IgD-negative memory B cell (primary cell): Measurements from ENCODE around the gene KRTAP5-5. TPM values are rescaled to one million over a fixed set of nuclear protein-coding genes. Genes with fewer than 3 reads are reported as not detected.
A peak's percentile ranks its signal among the peaks of the same experiment; 100 is the strongest.
"Not testable (repeated sequence)": the region's sequence is repeated elsewhere in the genome, so short reads cannot be mapped to it uniquely, and the experiment has no call there.

Experiments
- H3K27ac Mint-ChIP-seq, 3 donors: one replicate each; pipeline ENCODE4 v1.8.0; 2020 to 2022; ENCODE audit warnings: mild to moderate bottlenecking in 3 of 3, mixed read lengths in 3 of 3, moderate library complexity in 1 of 3
- H3K27me3 Mint-ChIP-seq: one replicate; pipeline ENCODE4 v1.8.0; 2021; ENCODE audit warnings: mixed read lengths
- H3K36me3 Mint-ChIP-seq: one replicate; pipeline ENCODE4 v1.8.0; 2020; ENCODE audit warnings: mild to moderate bottlenecking, mixed read lengths
- H3K4me1 Mint-ChIP-seq, 3 donors: one replicate each; pipeline ENCODE4 v1.8.0; 2020 to 2022; ENCODE audit warnings: mixed read lengths in 3 of 3, mild to moderate bottlenecking in 1 of 3
- H3K4me3 Mint-ChIP-seq, 4 donors: one replicate each; pipeline ENCODE4 v1.8.0; 2020 to 2022; ENCODE audit warnings: mild to moderate bottlenecking in 4 of 4, mixed read lengths in 4 of 4, moderate library complexity in 3 of 4
- H3K9me3 Mint-ChIP-seq, 3 donors: one replicate each; pipeline ENCODE4 v1.8.0; 2020 to 2021; ENCODE audit warnings: mixed read lengths in 3 of 3, mild to moderate bottlenecking in 1 of 3
- polyA plus RNA-seq: library from polyadenylated mRNA; unstranded; fragments of 300-500 nt; fragmentation: Illumina TruSeq; gene quantifications from one replicate; pipeline ENCODE4 v1.2.3, GENCODE V29; 2021

Gene KRTAP5-5
- not detected for polyA plus RNA-seq

DNA sequence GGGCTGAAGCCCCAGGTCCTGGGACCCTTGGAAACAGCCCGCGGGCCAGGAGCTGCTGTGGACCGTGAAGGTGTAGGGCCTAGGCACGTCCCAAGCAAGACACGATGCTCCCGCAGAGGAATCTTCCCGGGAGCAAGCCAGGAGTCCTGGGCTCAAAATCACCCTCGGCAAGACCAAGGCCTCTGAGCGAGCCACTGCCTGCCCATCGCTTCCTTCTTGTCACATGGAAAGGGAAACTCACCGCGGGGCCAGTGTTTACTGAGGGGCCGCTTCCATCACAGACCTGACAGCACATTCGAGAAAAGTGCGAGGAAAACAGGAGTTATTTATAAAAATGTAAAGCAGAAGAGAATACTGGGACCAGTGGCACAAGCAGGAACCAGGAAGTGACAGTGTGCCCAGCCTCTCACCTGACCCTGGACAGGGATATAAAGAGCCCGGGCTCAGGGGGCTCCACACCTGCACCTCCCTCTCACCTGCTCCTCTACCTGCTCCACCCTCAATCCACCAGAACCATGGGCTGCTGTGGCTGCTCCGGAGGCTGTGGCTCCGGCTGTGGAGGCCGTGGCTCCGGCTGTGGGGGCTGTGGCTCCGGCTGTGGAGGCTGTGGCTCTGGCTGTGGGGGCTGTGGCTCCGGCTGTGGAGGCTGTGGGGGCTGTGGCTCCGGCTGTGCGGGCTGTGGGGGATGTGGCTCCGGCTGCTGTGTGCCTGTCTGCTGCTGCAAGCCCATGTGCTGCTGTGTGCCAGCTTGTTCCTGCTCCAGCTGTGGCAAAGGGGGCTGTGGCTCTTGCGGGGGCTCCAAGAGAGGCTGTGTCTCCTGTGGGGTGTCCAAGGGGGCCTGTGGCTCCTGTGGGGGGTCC is at the start of gene KRTAP5-5:
KRTAP5-5 (plus strand) TSS at position 450 of the 860 bp plus-strand sequence; CDS start at position 516, 66 bp downstream.
- H3K27me3 Mint-ChIP-seq: peaks cover 29% of the 10 kb centered on the region
- H3K9me3 Mint-ChIP-seq: no peaks in the 10 kb centered on the region
- no peaks in the 10 kb centered on the region for H3K36me3 Mint-ChIP-seq
- peak within 1 kb of the TSS in 2 of 4 donors; percentile 20 to 41 for H3K4me3 Mint-ChIP-seq
- peaks cover 3 to 6% (median 5%) of the 10 kb centered on the region in 3 donors for H3K4me1 Mint-ChIP-seq
- peak within 1 kb of the TSS in 1 of 3 donors; percentile 12 for H3K27ac Mint-ChIP-seq

DNA sequence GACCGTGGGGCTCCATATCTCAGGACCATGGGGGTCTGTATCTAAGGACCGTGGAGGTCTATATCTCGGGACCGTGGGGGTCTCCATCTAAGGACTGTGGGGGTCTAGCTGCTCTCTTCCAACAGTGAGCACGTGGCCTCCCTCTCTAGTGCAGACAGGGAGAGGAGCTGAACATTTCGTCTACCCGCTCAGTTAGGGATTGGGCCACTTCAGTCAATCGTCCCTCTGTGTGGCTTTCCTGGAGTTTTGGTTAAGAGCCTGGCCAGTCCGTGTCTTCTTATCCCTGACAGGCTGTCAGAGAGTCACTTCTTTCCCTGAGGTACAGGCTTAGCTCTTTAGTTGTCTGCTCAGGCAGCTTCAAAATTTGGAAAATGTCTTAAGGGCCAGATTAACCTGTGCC is 47.6 kb upstream of the KRTAP5-5 start:
- Mint-ChIP-seq H3K36me3 (peaks cover 9% of the 10 kb centered on the region), H3K4me3 (no peak overlapping the region), H3K4me1 (peaks cover 4 to 20% (median 17%) of the 10 kb centered on the region in 3 donors), H3K27me3 (peaks cover 9% of the 10 kb centered on the region), H3K27ac (no peak overlapping the region), H3K9me3 (peaks cover 4 to 6% (median 5%) of the 10 kb centered on the region in 3 donors)

- not testable (repeated sequence) for H3K4me3 Mint-ChIP-seq, H3K27ac Mint-ChIP-seq, H3K36me3 Mint-ChIP-seq, H3K9me3 Mint-ChIP-seq, H3K27me3 Mint-ChIP-seq
- H3K4me1 Mint-ChIP-seq: peaks cover 4 to 23% (median 19%) of the 10 kb centered on the region in 3 donors
Observed at GRCh38 chr11:1582909-1583308, 46.7 kb upstream of the KRTAP5-5 start.

DNA sequence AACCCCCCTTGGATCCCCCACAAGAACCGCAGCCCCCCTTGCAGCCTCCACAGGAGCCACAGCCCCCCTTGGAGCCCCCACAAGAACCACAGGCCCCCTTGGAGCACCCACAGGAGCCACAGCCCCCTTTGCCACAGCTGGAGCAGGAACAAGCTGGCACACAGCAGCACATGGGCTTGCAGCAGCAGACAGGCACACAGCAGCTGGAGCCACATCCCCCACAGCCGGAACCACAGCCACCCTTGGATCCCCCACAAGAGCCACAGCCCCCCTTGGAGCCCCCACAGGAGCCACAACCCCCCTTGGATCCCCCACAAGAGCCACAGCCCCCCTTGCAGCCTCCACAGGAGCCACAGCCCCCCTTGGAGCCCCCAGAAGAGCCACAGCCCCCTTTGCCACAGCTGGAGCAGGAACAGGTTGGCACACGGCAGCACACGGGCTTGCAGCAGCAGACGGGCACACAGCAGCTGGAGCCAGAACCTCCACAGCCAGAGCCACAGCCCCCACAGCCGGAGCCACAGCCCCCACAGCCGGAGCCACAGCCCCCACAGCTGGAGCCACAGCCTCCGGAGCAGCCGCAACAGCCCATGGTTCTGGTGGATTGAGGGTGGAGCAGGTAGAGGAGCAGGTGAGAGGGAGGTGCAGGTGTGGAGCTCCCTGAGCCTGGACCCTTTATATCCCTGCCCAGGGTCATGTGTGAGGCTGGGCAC is 44.8 kb upstream of the KRTAP5-5 start, which contains the start of gene KRTAP5-1:
KRTAP5-1 (minus strand) TSS at position 623 of the 710 bp plus-strand sequence; CDS start at position 589, 34 bp downstream.
- H3K9me3 Mint-ChIP-seq, H3K36me3 Mint-ChIP-seq: not testable (repeated sequence)
- H3K4me1 Mint-ChIP-seq: peaks cover 11 to 32% (median 32%) of the 10 kb centered on the region in 3 donors
- peak within 1 kb of the TSS in 2 of 4 donors; percentile 32 to 80 for H3K4me3 Mint-ChIP-seq
- peaks cover 14% of the 10 kb centered on the region for H3K27me3 Mint-ChIP-seq
- H3K27ac Mint-ChIP-seq: peak within 1 kb of the TSS in 2 of 3 donors; percentile 39 to 44

GRCh38 chr11:1586699-1587098 is 42.9 kb upstream of the KRTAP5-5 start:
- Mint-ChIP-seq H3K27me3 (peaks cover 17% of the 10 kb centered on the region), H3K4me3 (peak overlapping the region in 2 of 4 donors; percentile 55 to 72), H3K36me3 (no peaks in the 10 kb centered on the region), H3K9me3 (peaks cover 0 to 5% (median 0%) of the 10 kb centered on the region in 3 donors), H3K4me1 (peaks cover 11 to 33% (median 32%) of the 10 kb centered on the region in 3 donors), H3K27ac (peak overlapping the region in 2 of 3 donors; percentile 53 to 65)

DNA sequence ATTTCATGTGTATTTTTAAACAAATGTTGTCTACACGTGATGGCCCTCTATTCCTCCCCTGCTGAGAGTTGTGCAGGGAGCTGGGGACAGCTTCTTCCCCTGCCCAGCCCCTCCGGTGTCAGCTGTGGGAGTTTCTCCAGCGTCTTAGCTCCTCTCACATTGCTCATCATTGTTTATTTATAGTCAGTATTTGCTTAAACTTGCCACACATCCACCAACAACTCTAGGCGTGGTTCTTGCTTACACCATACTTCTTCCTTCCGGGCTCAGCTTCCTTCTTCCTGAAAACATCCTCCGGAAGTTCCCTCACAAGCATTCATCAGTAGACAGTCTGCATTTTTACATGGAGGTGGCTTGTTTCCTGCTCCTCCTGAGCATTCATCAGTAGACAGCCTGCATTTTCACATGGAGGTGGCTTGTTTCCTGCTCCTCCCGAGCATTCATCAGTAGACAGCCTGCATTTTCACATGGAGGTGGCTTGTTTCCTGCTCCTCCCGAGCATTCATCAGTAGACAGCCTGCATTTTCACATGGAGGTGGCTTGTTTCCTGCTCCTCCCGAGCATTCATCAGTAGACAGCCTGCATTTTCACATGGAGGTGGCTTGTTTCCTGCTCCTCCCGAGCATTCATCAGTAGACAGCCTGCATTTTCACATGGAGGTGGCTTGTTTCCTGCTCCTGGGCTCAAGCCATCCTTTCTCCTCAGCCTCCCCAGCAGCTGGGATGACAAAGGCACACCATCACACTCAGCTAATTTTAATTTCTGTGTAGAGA is 40.2 kb upstream of the KRTAP5-5 start:
- H3K4me3 Mint-ChIP-seq: peak overlapping the region; percentile 62 to 91 (median 82)
- not testable (repeated sequence) for H3K27me3 Mint-ChIP-seq, H3K36me3 Mint-ChIP-seq, H3K9me3 Mint-ChIP-seq
- H3K4me1 Mint-ChIP-seq: peaks cover 11 to 30% (median 30%) of the 10 kb centered on the region in 3 donors
- H3K27ac Mint-ChIP-seq: peak overlapping the region; percentile 77 to 97 (median 79)

DNA sequence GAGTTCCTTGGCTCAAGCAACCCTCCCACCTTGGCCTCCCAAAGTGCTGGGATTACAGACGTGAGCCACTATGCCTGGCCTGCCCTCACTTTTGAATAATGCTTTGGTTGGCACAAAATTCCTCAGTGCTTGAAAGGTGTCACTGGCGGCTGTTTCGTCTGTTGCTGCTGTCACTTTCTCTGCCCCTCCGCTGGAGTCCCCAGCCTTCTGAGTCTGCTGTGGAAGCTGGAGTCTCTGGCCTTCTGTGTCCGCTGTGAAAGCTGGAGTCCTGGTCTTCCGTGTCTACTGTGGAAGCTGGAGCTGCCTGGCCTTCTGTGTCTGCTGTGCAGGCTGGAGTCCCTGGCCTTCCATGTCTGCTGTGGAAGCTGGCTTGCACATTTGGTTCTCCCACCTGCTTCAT is 39.6 kb upstream of the KRTAP5-5 start:
- peaks cover 0 to 3% (median 0%) of the 10 kb centered on the region in 3 donors for H3K9me3 Mint-ChIP-seq
- H3K4me3 Mint-ChIP-seq: peak overlapping the region in 2 of 4 donors; percentile 4 to 84
- H3K4me1 Mint-ChIP-seq: peaks cover 11 to 33% (median 32%) of the 10 kb centered on the region in 3 donors
- peak overlapping the region in 2 of 3 donors; percentile 38 to 74 for H3K27ac Mint-ChIP-seq
- H3K36me3 Mint-ChIP-seq: peaks cover 1% of the 10 kb centered on the region
- H3K27me3 Mint-ChIP-seq: peaks cover 9% of the 10 kb centered on the region

GRCh38 chr11:1592628-1593027 is 36.9 kb upstream of the KRTAP5-5 start:
- Mint-ChIP-seq H3K4me3 (no peak overlapping the region), H3K4me1 (peaks cover 15 to 35% (median 30%) of the 10 kb centered on the region in 3 donors), H3K27me3 (peaks cover 14% of the 10 kb centered on the region), H3K27ac (no peak overlapping the region), H3K36me3 (peaks cover 1% of the 10 kb centered on the region), H3K9me3 (peaks cover 0 to 3% (median 0%) of the 10 kb centered on the region in 3 donors)

- not testable (repeated sequence) for H3K9me3 Mint-ChIP-seq, H3K36me3 Mint-ChIP-seq
- H3K27me3 Mint-ChIP-seq: peaks cover 15% of the 10 kb centered on the region
- H3K27ac Mint-ChIP-seq: peak overlapping the region in 2 of 3 donors; percentile 19 to 81
- H3K4me3 Mint-ChIP-seq: peak overlapping the region in 2 of 4 donors; percentile 57 to 83
- H3K4me1 Mint-ChIP-seq: peaks cover 12 to 25% (median 22%) of the 10 kb centered on the region in 3 donors
Observed at GRCh38 chr11:1595994-1596575, 33.5 kb upstream of the KRTAP5-5 start.

DNA sequence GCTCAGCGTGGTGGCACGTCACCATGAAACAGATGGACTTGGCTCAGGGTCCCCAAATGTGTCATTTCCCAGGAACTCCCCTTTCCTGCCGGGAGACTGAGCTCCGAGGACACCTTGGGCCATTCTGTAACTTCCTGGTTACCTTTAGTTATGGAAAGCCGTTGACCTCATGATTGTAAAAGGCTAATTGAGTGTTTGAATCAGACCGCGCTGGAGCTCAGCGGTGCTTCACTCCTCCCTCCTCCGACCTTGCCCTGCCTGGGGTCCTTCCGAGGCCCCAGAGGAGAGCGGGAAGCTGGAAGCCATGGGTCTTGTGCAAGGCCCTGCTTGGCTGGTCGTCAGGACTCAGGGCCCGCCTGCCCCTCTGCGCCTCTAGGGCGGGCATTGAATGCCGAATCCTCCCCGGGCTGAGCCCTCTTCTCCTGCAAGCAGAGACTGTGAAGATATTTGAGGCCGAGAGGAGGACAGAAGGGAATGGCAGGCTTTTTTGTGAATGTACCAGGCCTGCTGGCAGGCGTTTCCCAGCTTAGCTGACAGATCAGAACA is 32.9 kb upstream of the KRTAP5-5 start:
- Mint-ChIP-seq H3K27me3 (peaks cover 15% of the 10 kb centered on the region), H3K27ac (peak overlapping the region in 1 of 3 donors; percentile 81), H3K4me1 (peaks cover 15 to 28% (median 24%) of the 10 kb centered on the region in 3 donors), H3K4me3 (peak overlapping the region in 1 of 4 donors; percentile 57)
- not testable (repeated sequence) for H3K9me3 Mint-ChIP-seq, H3K36me3 Mint-ChIP-seq

DNA sequence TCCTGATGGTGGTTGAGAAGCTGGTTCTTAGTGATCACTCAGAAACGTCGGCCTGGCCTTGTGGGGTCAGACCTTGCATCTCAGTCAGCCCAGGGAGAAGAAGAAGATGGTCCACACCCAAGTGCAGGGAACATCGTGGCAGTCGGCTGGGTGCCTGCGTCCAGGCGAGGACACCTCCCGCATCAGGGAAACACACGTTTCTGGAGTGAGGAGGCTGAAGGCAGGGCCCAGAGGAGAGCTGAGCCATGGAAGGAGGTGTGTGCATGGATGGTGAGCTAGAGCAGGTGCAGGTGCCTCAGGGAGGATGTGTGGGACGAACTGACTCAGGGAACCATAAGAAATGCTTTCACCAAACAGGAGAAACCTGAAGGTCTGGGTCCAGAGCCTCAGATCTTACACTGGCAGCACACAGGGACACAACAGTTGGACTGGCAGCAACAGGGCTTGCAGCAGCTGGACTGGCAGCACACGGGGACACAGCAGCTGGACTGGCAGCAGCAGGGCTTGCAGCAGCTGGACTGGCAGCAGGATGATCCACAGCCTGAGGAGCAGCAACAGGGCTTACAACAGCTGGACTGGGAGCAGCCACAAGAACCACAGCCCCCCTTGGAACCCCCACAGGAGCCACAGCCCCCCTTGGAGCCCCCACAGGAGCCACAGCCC is 32.1 kb upstream of the KRTAP5-5 start:
- peaks cover 18 to 32% (median 26%) of the 10 kb centered on the region in 3 donors for H3K4me1 Mint-ChIP-seq
- no peaks in the 10 kb centered on the region for H3K9me3 Mint-ChIP-seq
- peaks cover 15% of the 10 kb centered on the region for H3K27me3 Mint-ChIP-seq
- no peaks in the 10 kb centered on the region for H3K36me3 Mint-ChIP-seq
- no peak overlapping the region for H3K4me3 Mint-ChIP-seq
- H3K27ac Mint-ChIP-seq: no peak overlapping the region

- Mint-ChIP-seq H3K4me3 (no peak within 1 kb of the TSS), H3K27me3 (peaks cover 15% of the 10 kb centered on the region), H3K4me1 (peaks cover 19 to 30% (median 26%) of the 10 kb centered on the region in 3 donors), H3K9me3 (no peaks in the 10 kb centered on the region), H3K36me3 (no peaks in the 10 kb centered on the region), H3K27ac (no peak within 1 kb of the TSS)
Observed at GRCh38 chr11:1597994-1598380, 31.6 kb upstream of the KRTAP5-5 start, which contains the start of gene KRTAP5-2. Gene KRTAP5-2, minus strand, starts transcription at chr11:1598294. Its CDS starts 44 bp downstream, at chr11:1598250.

GRCh38 chr11:1598406-1598805 is 31.2 kb upstream of the KRTAP5-5 start:
- not testable (repeated sequence) for H3K9me3 Mint-ChIP-seq, H3K4me3 Mint-ChIP-seq, H3K36me3 Mint-ChIP-seq, H3K27ac Mint-ChIP-seq
- Mint-ChIP-seq H3K4me1 (peaks cover 23 to 28% (median 26%) of the 10 kb centered on the region in 3 donors), H3K27me3 (peaks cover 15% of the 10 kb centered on the region)
